GM18907 (cell line): ENCODE results near the gene FBP1.

Experiments used
- ATAC-seq: cut with Tn5 transposase; IDR thresholded peaks from one replicate; pipeline ENCODE4 v1.9.1; 2021; ENCODE audit warnings: mild to moderate bottlenecking, moderate library complexity; ENCODE audit not compliant: unreplicated experiment

The FBP1 gene

DNA sequence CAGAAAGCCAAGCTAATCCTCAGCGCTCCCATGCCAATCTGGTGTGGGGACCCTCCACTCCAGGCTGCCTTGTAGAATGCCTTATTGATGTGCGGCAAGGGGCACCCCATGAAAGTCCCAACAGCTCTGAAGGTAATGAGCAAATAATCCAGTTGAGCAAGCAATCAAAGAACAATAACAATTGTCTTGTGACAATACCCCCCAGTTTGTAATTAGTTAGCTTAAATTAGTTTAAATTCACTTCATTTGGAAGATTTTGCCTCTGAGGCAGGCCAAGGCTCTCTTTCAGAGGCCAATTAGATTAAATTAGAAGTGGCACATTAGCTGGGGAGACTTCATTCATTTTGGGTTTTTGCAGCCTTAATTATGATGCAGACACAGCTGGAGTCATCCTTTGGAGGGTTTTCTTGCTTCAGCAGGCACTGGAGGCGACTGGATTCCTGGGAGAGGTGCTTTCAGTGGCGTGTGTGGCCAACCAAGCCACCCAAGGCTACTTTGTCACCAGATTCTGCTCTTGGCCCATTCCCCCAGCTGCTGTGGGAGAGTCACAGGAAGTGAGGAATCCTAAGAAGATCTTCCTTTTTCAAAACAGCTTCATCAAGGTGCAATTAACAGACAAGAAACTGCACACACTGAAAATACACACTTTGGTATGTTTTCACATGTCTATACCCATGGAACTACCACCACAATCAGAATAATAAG is 17.9 kb upstream of the FBP1 start:
- no peak for ATAC-seq

- ATAC-seq = peak; percentile 97
Observed at GRCh38 chr9:94656200-94656599, 16.9 kb upstream of the FBP1 start.

GRCh38 chr9:94655739-94656138 is 16.4 kb upstream of the FBP1 start:
- no peak for ATAC-seq

GRCh38 chr9:94654165-94654894 is 15.0 kb upstream of the FBP1 start:
- no peak for ATAC-seq

GRCh38 chr9:94650949-94651348 is 11.6 kb upstream of the FBP1 start:
- no peak for ATAC-seq

GRCh38 chr9:94649100-94649819 is 9.9 kb upstream of the FBP1 start:
- no peak for ATAC-seq

DNA sequence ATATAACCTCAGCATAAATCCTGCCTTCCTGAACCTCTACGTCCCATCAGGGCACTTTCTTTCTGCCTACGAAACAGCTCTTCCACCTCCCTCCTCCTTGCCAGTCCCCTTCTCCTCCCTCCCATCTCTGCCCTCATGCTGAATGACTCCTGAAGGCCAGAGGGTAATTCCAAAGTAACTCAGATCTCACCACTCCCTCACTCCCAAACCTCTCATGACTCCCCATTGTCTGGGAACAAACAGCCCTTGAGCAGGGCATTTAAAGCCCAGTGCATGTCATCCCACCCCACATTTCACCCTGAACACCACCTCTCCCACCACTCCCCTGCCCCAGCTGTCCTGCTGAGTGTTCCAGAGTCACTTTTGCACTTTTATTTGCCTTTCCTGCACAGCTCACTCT is 8.9 kb upstream of the FBP1 start:
- ATAC-seq = no peak

DNA sequence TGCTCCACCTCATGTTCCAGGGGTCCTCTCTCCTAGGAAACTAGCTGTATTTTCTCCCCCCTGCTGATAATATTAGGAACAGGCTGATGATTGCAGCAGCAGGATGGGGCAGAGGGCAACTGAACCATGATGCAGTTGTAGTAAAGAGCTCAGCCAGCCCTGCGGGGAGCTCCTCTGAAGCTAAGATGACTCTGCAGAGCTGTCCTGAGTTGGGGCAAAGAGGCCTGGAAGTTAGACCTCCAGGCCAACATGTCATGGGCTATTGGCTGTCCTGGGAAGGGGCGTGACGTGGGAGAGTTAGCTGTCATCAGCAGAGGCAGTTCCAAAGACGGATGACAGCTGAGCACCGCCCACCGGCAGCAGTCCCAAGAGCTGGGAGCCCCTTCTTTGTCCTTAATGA is 6.6 kb upstream of the FBP1 start:
- no peak for ATAC-seq

- ATAC-seq = no peak
Observed at GRCh38 chr9:94644543-94644942, 5.2 kb upstream of the FBP1 start.

DNA sequence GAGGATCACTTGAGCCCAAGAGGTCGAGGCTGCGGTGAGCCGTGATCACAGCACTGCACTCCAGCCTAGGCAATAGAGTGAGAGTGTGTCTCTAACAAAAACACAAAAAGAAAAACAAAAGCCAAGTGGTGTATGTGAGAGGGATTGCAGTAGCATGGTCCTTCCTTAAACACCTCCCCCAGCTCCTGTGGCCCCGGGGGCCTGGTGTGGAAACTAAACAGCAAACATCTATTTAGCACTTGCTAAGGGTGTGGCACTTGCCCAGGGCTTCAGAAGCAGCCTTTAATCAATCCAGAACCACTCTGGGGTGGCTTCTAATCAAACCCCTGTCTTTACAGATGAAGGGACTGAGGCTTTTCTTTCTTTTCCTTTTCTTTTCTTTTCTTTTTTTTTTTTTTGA is 4.4 kb upstream of the FBP1 start:
- no peak for ATAC-seq

DNA sequence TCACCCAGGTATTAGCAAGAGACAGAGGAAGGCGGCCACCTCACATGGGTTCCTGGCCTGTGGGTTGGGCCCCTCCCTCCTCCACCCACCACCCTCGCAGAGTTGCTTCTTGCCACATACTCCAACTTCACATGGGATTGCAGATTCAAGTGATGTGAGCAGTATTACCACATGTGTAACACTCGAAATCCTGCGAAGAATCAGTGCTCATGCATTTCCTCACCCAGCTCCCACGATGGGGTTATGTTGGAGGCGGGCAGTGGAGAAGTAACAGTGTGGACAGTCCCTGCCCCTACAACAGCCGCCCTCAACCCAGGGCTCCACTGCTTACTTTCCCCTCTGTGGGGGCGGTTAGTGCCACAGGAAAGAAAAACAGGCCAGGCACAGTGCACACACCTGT is 3.9 kb upstream of the FBP1 start:
- ATAC-seq = no peak

GRCh38 chr9:94642501-94642900 is 3.2 kb upstream of the FBP1 start:
- no peak for ATAC-seq

GRCh38 chr9:94639999-94640376 is 670 bp upstream of the FBP1 start:
- ATAC-seq = no peak

DNA sequence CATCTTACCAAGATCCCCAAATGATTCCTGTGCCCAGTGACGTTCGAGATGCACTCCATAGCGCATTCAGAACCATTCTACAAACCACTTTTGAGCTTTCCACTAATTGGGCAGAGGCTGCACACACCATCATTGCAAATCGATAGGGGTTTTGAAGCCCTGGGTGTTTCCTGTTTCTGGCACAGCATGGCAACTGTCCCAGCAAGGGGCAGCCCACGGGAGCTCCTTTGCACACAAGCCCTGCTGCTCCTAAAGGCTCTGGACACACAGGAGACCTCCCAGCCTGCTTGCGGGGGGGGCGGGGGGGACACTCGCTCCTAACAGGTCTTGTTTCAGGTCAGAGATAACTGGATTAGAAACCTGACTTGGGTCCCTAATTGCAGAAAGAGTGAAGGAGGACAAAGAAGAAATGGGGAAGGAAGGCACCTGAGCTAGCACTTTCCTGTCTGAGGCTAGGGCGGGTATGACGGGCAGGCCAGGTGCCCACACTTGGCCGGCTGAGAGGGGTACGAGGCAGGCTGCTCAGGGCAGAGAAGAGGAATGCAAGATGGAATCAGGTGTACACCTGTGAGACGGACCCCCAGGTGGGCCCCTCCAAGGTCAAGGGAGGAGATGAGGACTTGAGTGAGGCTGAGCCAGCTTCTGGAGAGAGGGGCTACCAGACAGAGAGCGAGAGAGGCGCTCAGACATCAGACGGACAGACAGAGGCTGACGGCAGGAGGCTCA is 820 bp downstream of the FBP1 start:
- no peak for ATAC-seq

DNA sequence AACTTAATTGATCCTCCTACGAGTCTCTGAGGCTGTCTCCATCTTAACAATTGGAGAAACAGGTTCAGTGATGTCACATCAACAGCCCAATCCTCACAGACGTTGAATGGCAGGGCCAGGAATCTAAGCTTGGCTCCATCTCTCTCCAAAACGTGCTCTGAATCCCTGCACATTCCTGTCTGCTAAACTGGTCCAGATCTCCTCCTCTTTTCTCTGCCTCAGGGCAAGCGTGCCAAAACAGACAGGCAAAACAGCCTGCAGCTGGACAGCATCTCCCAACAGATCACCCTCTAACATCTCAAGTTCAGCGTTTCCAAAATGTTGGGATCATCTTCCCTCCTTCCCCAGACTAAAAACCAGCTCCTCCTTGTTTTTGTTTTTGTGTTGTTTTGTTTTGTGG is 6.6 kb downstream of the FBP1 start:
- no peak for ATAC-seq

GRCh38 chr9:94631599-94631998 is 7.7 kb downstream of the FBP1 start:
- ATAC-seq = no peak

- ATAC-seq = no peak
Observed at GRCh38 chr9:94630833-94631232, 8.5 kb downstream of the FBP1 start.

GRCh38 chr9:94630281-94630680 is 9.0 kb downstream of the FBP1 start:
- ATAC-seq = no peak

DNA sequence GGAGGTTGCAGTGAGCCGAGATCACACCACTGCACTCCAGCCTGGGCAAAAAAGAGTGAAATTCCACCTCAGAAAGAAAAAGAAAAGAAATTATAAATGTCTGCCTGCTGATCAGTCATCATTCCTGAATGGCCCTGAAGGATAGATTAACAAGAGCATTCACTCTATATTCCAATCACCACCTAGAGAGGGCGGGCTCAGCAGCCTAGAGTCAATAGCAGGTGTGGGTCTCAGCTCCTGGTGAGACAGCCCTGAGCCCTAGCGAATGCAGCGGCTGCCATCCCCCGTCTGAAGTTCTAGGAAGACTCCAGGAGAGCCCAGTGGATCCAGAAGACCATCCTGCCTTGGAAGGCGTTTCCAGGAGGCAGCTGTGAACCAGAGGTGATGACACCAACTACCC is 12.0 kb downstream of the FBP1 start:
- no peak for ATAC-seq

- no peak for ATAC-seq
Observed at GRCh38 chr9:94625835-94626234, 13.5 kb downstream of the FBP1 start.

DNA sequence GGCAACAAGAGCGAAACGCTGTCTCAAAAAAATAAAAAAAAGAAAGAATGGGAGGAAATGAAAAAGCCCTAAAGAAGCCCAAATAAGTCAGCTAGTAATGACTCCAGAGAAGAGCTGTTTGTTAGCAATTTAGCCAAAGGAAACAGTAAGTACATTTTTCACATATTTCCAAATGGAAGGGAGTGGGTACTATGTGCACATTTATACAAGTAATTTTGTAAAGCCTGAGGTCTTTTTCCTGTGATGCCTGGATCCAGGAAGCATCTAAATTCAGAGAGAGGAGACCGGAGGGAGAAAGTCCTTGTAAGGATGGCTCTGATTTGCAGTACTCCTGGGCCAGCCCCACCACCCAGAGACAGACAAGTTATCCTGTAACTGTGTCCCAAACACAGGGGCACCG is 14.7 kb downstream of the FBP1 start:
- no peak for ATAC-seq
